ENCODE results near the gene TEC.

The TEC gene

GRCh38 chr4:48152259-48152658 is 117.4 kb downstream of the TEC start:
- no peak overlapping the region for H3K9ac ChIP-seq (ENCODE audit: low read length)
- no peaks in the 10 kb centered on the region for H3K27me3 ChIP-seq (ENCODE audit: control insufficient read depth in 1 of 2, insufficient read depth in 2 of 2, low read length in 2 of 2)
- no peak overlapping the region for H3K4me3 ChIP-seq (ENCODE audit: low read depth in 1 of 2, low read length in 2 of 2)
- H3K36me3 ChIP-seq (ENCODE audit: insufficient read depth, low read length), result no peaks in the 10 kb centered on the region
- no peaks in the 10 kb centered on the region for H3K9me3 ChIP-seq (ENCODE audit: low read length)
- H3K4me1 ChIP-seq (ENCODE audit: insufficient read depth, low read length), result no peaks in the 10 kb centered on the region
- H3K27ac ChIP-seq (ENCODE audit: low read depth, low read length), result no peak overlapping the region

DNA sequence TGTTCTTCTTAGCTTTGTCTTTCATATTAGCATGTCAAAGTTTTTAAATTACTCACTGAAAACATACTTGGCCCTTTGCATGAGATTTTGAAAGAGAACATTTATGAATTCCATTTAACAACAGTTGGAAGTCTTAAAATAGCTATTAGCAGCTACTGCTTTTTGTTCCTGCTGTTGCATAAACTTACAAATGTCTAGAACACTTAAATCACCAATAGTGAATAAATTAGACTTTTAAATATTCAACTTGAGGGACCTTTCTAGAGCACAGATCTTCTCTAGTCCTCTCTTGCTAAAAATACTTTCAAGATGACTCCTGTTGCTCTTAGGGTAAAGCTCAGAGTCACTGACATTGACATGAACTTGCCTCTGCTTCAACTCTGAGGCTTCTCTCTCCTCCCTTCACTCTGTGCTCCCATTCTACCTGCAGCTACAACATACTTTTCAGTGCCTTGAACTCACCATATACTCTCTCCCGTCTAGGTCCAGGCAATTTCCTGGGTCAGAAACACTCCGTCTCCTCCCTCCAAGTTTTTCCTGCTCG is 119.7 kb downstream of the TEC start:
- Histone ChIP-seq H3K9me3 (ENCODE audit: low read length) (no peaks in the 10 kb centered on the region), H3K4me1 (ENCODE audit: insufficient read depth, low read length) (no peaks in the 10 kb centered on the region), H3K27me3 (ENCODE audit: control insufficient read depth in 1 of 2, insufficient read depth in 2 of 2, low read length in 2 of 2) (no peaks in the 10 kb centered on the region), H3K9ac (ENCODE audit: low read length) (no peak overlapping the region), H3K27ac (ENCODE audit: low read depth, low read length) (no peak overlapping the region), H3K4me3 (ENCODE audit: low read depth in 1 of 2, low read length in 2 of 2) (no peak overlapping the region), H3K36me3 (ENCODE audit: insufficient read depth, low read length) (no peaks in the 10 kb centered on the region)

DNA sequence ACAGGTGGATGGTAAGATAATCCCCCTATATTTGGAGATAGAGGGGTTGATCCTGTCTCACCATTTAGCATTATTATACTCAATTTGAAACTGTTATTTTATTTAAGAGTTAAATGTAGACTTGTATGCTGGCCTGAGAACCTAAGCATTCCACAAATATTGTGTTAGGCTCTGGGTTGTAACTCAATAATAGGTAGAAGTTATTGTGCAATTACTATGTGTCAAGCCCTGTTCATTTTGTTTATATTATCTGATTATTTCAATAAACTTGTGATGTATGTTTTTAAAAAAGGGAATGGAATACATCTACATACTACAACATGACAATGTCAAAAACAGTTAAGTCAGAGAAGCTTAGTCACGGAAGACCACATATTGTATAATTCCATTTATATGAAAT is 122.0 kb downstream of the TEC start:
- H3K36me3 ChIP-seq (ENCODE audit: insufficient read depth, low read length), result no peaks in the 10 kb centered on the region
- H3K27me3 ChIP-seq (ENCODE audit: control insufficient read depth in 1 of 2, insufficient read depth in 2 of 2, low read length in 2 of 2), result no peaks in the 10 kb centered on the region
- H3K4me3 ChIP-seq (ENCODE audit: low read depth in 1 of 2, low read length in 2 of 2), result no peak overlapping the region
- H3K27ac ChIP-seq (ENCODE audit: low read depth, low read length), result no peak overlapping the region
- H3K9me3 ChIP-seq (ENCODE audit: low read length), result no peaks in the 10 kb centered on the region
- no peaks in the 10 kb centered on the region for H3K4me1 ChIP-seq (ENCODE audit: insufficient read depth, low read length)
- H3K9ac ChIP-seq (ENCODE audit: low read length), result no peak overlapping the region

DNA sequence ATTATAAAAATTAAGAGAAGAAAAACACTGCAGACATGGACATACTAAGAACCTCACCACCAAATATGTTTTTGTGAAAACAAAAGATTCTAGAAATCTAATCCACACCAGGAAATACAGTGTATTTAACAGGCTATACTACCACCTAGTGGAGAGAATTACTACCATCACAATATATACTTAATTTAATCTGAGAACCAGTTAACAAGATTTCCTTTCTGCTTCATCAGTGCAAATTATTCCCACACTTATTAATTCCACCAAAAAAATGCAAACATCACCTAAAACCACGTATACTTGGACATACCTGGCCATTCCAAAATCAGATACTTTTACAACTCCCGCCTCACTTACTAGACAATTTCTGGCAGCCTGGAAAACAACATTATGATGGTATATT is 128.6 kb downstream of the TEC start:
- Histone ChIP-seq H3K36me3 (ENCODE audit: insufficient read depth, low read length) (no peaks in the 10 kb centered on the region), H3K4me3 (ENCODE audit: low read depth in 1 of 2, low read length in 2 of 2) (no peak overlapping the region)

DNA sequence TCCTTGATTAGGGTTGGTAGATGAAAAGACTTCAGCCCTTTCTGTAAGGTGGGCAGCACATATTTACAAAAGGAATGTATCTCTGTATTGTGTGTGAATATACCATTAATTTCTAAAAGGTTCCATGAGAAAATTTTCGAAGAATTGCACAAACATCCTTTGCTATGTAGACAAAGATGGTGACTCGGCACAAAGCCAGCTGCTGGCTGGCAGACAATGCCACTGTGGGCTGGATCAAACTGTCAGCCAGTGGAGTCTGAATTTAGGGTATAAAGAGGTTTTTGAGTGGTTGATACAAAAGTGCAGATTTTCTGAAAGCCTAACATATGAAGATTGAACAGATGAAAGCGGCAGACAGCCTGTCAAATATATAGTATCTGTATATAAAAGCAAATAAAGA is 129.9 kb downstream of the TEC start:
- H3K9ac ChIP-seq (ENCODE audit: low read length), result no peak overlapping the region
- H3K4me3 ChIP-seq (ENCODE audit: low read depth in 1 of 2, low read length in 2 of 2), result no peak overlapping the region
- H3K36me3 ChIP-seq (ENCODE audit: insufficient read depth, low read length), result no peaks in the 10 kb centered on the region
- no peaks in the 10 kb centered on the region for H3K27me3 ChIP-seq (ENCODE audit: control insufficient read depth in 1 of 2, insufficient read depth in 2 of 2, low read length in 2 of 2)
- no peaks in the 10 kb centered on the region for H3K9me3 ChIP-seq (ENCODE audit: low read length)
- no peaks in the 10 kb centered on the region for H3K4me1 ChIP-seq (ENCODE audit: insufficient read depth, low read length)
- no peak overlapping the region for H3K27ac ChIP-seq (ENCODE audit: low read depth, low read length)

More for the DNA sequence above, 128.6 kb downstream of the TEC start:
- Histone ChIP-seq H3K27me3 (ENCODE audit: control insufficient read depth in 1 of 2, insufficient read depth in 2 of 2, low read length in 2 of 2) (no peaks in the 10 kb centered on the region), H3K27ac (ENCODE audit: low read depth, low read length) (no peak overlapping the region), H3K9ac (ENCODE audit: low read length) (no peak overlapping the region), H3K4me1 (ENCODE audit: insufficient read depth, low read length) (no peaks in the 10 kb centered on the region), H3K9me3 (ENCODE audit: low read length) (no peaks in the 10 kb centered on the region)

DNA sequence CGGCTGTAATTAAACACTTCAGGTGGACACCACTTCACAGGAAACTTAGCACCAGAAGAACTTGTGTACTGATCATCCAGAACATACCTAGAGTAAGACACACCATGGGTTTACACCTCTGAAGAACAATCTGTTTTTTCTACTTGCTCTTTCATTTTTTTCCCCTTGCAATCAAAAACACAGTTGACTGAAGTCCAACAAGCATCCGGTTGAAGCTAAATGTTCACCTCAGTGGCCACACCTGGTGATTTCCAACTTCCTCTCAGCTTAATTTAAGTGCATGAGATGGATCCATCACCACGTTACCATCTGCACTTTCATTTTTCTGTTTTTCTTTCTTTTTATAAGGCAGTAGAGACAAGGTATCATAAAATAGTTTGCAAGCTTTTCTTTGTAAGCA is 130.7 kb downstream of the TEC start:
- no peaks in the 10 kb centered on the region for H3K9me3 ChIP-seq (ENCODE audit: low read length)
- no peaks in the 10 kb centered on the region for H3K4me1 ChIP-seq (ENCODE audit: insufficient read depth, low read length)
- H3K36me3 ChIP-seq (ENCODE audit: insufficient read depth, low read length), result no peaks in the 10 kb centered on the region
- H3K27ac ChIP-seq (ENCODE audit: low read depth, low read length), result no peak overlapping the region
- no peak overlapping the region for H3K4me3 ChIP-seq (ENCODE audit: low read depth in 1 of 2, low read length in 2 of 2)
- no peaks in the 10 kb centered on the region for H3K27me3 ChIP-seq (ENCODE audit: control insufficient read depth in 1 of 2, insufficient read depth in 2 of 2, low read length in 2 of 2)
- no peak overlapping the region for H3K9ac ChIP-seq (ENCODE audit: low read length)

DNA sequence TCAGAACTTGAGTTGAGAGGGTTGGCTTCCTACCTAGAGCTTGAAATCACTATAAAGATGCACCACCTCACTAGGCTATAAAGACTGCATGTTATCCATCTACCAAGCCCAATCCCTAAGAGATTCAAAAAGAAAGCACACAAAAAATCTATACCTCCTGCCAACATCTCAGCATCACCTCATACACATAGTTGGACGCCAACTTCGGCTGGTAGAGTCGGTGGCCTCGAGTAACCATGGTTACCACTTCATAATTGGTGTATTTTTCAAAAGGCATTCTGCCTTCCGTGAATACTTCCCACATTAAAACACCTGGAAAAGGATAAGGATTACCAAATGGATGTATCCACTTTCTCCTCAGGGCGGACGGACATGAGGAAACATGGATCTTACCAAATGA is 131.1 kb downstream of the TEC start:
- H3K4me3 ChIP-seq (ENCODE audit: low read depth in 1 of 2, low read length in 2 of 2), result no peak overlapping the region
- no peak overlapping the region for H3K9ac ChIP-seq (ENCODE audit: low read length)
- H3K9me3 ChIP-seq (ENCODE audit: low read length), result no peaks in the 10 kb centered on the region
- no peak overlapping the region for H3K27ac ChIP-seq (ENCODE audit: low read depth, low read length)
- H3K36me3 ChIP-seq (ENCODE audit: insufficient read depth, low read length), result no peaks in the 10 kb centered on the region
- no peaks in the 10 kb centered on the region for H3K4me1 ChIP-seq (ENCODE audit: insufficient read depth, low read length)
- no peaks in the 10 kb centered on the region for H3K27me3 ChIP-seq (ENCODE audit: control insufficient read depth in 1 of 2, insufficient read depth in 2 of 2, low read length in 2 of 2)

GRCh38 chr4:48137846-48138245 is 131.8 kb downstream of the TEC start:
- H3K27ac ChIP-seq (ENCODE audit: low read depth, low read length), result no peak overlapping the region
- H3K4me3 ChIP-seq (ENCODE audit: low read depth in 1 of 2, low read length in 2 of 2), result no peak overlapping the region
- H3K9ac ChIP-seq (ENCODE audit: low read length), result no peak overlapping the region
- no peaks in the 10 kb centered on the region for H3K36me3 ChIP-seq (ENCODE audit: insufficient read depth, low read length)
- no peaks in the 10 kb centered on the region for H3K4me1 ChIP-seq (ENCODE audit: insufficient read depth, low read length)
- H3K27me3 ChIP-seq (ENCODE audit: control insufficient read depth in 1 of 2, insufficient read depth in 2 of 2, low read length in 2 of 2), result no peaks in the 10 kb centered on the region
- H3K9me3 ChIP-seq (ENCODE audit: low read length), result no peaks in the 10 kb centered on the region

DNA sequence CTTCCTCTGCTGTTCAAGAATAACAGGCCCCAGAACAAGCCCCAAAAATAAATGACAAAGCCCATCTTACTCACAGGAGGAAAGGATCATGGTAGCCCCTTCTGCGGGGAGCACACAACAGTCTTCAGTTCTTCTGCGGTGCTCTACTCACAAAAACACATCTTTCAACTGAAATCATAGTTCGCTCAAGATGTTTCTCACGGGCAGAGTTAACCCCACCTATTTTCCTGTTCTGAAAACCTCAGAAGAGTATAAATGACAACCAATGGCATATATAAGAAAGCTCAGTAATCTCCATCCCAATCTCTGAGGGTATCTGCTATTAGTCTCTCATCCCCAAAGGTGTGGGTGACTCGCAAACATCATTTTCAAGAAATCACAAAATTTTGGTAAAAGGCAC is 135.6 kb downstream of the TEC start, which contains the start of gene TXK:
TXK (minus strand) TSS at position 170 of the 400 bp plus-strand sequence; CDS start at position 90, 80 bp downstream.
- Histone ChIP-seq H3K4me1 (ENCODE audit: insufficient read depth, low read length) (no peaks in the 10 kb centered on the region), H3K9ac (ENCODE audit: low read length) (no peak within 1 kb of the TSS), H3K9me3 (ENCODE audit: low read length) (no peaks in the 10 kb centered on the region), H3K36me3 (ENCODE audit: insufficient read depth, low read length) (no peaks in the 10 kb centered on the region), H3K4me3 (ENCODE audit: low read depth in 1 of 2, low read length in 2 of 2) (no peak within 1 kb of the TSS), H3K27ac (ENCODE audit: low read depth, low read length) (no peak within 1 kb of the TSS), H3K27me3 (ENCODE audit: control insufficient read depth in 1 of 2, insufficient read depth in 2 of 2, low read length in 2 of 2) (no peaks in the 10 kb centered on the region)

- Histone ChIP-seq H3K9ac (ENCODE audit: low read length) (no peak overlapping the region), H3K4me3 (ENCODE audit: low read depth in 1 of 2, low read length in 2 of 2) (no peak overlapping the region), H3K36me3 (ENCODE audit: insufficient read depth, low read length) (no peaks in the 10 kb centered on the region), H3K4me1 (ENCODE audit: insufficient read depth, low read length) (no peaks in the 10 kb centered on the region), H3K9me3 (ENCODE audit: low read length) (no peaks in the 10 kb centered on the region), H3K27me3 (ENCODE audit: control insufficient read depth in 1 of 2, insufficient read depth in 2 of 2, low read length in 2 of 2) (no peaks in the 10 kb centered on the region), H3K27ac (ENCODE audit: low read depth, low read length) (no peak overlapping the region)
These were observed 136.0 kb downstream of the TEC start for GRCh38 chr4:48133669-48134068.

- Histone ChIP-seq H3K36me3 (ENCODE audit: insufficient read depth, low read length) (no peaks in the 10 kb centered on the region), H3K9ac (ENCODE audit: low read length) (no peak overlapping the region), H3K9me3 (ENCODE audit: low read length) (no peaks in the 10 kb centered on the region), H3K27me3 (ENCODE audit: control insufficient read depth in 1 of 2, insufficient read depth in 2 of 2, low read length in 2 of 2) (no peaks in the 10 kb centered on the region), H3K4me3 (ENCODE audit: low read depth in 1 of 2, low read length in 2 of 2) (no peak overlapping the region), H3K27ac (ENCODE audit: low read depth, low read length) (no peak overlapping the region), H3K4me1 (ENCODE audit: insufficient read depth, low read length) (no peaks in the 10 kb centered on the region)
These were observed 137.9 kb downstream of the TEC start for GRCh38 chr4:48131736-48132135.

DNA sequence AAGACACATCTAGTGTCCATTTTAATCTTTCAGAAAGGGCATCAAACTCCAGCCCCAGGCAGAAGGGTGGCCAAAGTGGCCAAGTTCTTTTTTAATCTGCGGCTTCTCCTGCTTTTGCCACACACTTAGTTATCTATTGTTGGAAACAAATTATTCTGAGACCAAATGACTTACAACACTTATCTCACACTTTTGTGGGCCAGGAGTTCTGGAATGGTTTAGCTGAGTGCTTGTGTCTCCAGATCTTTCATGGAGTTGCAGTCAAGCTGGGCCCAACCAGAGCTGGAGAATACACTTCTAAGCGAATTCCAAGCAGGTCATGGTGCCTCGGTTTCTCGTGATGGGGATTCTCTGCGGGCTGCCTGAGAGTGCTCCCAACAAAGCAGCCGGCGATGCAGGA is 139.5 kb downstream of the TEC start:
- Histone ChIP-seq H3K4me1 (ENCODE audit: insufficient read depth, low read length) (no peaks in the 10 kb centered on the region), H3K9me3 (ENCODE audit: low read length) (no peaks in the 10 kb centered on the region), H3K27me3 (ENCODE audit: control insufficient read depth in 1 of 2, insufficient read depth in 2 of 2, low read length in 2 of 2) (no peaks in the 10 kb centered on the region), H3K36me3 (ENCODE audit: insufficient read depth, low read length) (no peaks in the 10 kb centered on the region), H3K4me3 (ENCODE audit: low read depth in 1 of 2, low read length in 2 of 2) (no peak overlapping the region), H3K9ac (ENCODE audit: low read length) (no peak overlapping the region), H3K27ac (ENCODE audit: low read depth, low read length) (no peak overlapping the region)
